ENCODE measurements around the gene CHDH.

CHDH gene

GRCh38 chr3:53798144-53798543 is 48.1 kb downstream of the CHDH start:
- no peak for DNase-seq (ENCODE audit: low read depth)
- no peak overlapping the region for H3K4me3 ChIP-seq (ENCODE audit: control insufficient read depth, low read depth, low read length)
- TF ChIP-seq CTCF (conservative IDR thresholded peaks at IDR 0.05; ENCODE audit: control insufficient read depth, insufficient read depth, low read depth, low read length): no peak

DNA sequence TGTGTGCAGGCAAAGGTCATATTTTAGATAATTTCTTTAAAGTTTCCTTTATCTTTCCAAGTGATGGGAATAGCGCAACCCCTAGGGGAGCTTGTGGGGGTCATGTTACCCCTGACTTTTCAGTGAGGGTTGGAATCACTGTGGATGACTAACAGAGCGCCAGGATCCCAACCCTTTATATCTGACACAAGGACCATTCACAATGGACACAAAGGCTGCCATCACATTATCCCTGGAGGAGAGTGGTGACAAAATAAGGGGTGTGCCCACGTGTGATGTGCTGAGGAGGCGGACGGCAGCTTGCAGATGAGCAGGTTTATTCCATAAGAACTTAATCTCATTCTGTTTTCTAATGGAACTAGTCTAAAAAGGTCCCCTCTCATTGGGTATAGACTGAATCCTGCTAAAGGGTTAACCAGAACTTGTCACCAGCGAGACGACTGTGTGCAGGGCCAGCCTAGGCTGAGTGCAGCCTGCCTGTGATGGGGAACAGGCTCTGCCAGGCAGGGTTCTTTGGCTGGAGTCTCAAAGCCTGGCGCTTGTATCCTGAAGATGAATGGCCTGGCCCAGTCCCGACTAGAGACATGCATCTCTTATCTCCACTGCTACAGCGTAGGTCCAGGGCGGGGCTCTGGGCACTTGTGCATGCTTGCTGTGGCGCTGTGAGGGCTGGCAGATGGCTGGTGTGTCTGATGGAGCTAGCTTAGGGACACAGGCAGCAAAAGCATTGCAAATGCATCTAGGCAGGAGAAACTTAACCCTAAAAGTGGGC is 50.2 kb downstream of the CHDH start:
- no peak for DNase-seq (ENCODE audit: low read depth)
- TF ChIP-seq CTCF (conservative IDR thresholded peaks at IDR 0.05; ENCODE audit: control insufficient read depth, insufficient read depth, low read depth, low read length): no peak
- no peak overlapping the region for H3K4me3 ChIP-seq (ENCODE audit: control insufficient read depth, low read depth, low read length)

GRCh38 chr3:53795176-53795575 is 51.0 kb downstream of the CHDH start:
- no peak overlapping the region for H3K4me3 ChIP-seq (ENCODE audit: control insufficient read depth, low read depth, low read length)
- TF ChIP-seq CTCF (conservative IDR thresholded peaks at IDR 0.05; ENCODE audit: control insufficient read depth, insufficient read depth, low read depth, low read length): no peak
- DNase-seq (ENCODE audit: low read depth): no peak

- DNase-seq (ENCODE audit: low read depth): peak; percentile 64
- no peak for TF ChIP-seq CTCF (conservative IDR thresholded peaks at IDR 0.05; ENCODE audit: control insufficient read depth, insufficient read depth, low read depth, low read length)
- H3K4me3 ChIP-seq (ENCODE audit: control insufficient read depth, low read depth, low read length): no peak overlapping the region
Measured at GRCh38 chr3:53794597-53794996, 51.6 kb downstream of the CHDH start.

DNA sequence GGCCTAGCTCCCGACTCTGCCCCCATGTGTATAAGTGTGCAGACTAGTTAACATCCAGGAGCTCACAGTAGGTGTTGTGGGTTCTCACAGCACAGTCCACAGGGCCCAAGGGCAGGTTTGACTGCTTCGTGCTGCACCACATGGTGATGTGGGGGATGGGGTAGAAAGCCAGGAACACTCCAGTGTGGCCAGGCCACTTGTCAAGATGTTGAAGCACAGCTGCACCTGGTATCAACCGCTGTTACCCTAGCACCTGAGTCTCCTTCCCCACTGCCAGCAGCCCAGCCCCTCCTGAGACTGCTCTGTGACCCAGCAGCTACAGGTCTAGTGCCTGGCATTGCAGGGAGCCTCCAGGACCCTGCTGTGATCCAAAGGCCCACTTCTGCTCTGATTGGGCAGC is 53.4 kb downstream of the CHDH start:
- TF ChIP-seq CTCF (conservative IDR thresholded peaks at IDR 0.05; ENCODE audit: control insufficient read depth, insufficient read depth, low read depth, low read length): no peak
- no peak overlapping the region for H3K4me3 ChIP-seq (ENCODE audit: control insufficient read depth, low read depth, low read length)
- DNase-seq (ENCODE audit: low read depth): no peak

DNA sequence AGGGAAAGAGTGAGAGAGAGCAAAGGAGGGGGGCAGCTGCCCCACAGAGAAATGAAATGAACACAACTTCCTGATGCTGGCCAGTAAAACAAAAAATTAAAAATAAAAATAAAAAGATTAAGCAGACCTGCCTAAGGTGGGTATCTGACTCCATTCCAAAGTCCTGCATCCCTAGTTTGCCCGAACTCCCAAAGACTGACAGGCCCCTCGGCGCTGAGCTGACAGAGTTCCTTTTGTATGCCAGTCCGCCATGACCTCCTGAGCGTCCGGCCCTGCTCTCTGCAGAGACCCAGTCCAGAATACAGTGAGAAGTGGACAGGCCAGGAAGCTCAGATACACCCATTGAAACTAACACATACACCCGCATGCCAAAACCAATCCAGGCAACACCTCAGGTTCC is 54.9 kb downstream of the CHDH start:
- no peak overlapping the region for H3K4me3 ChIP-seq (ENCODE audit: control insufficient read depth, low read depth, low read length)
- no peak for DNase-seq (ENCODE audit: low read depth)
- no peak for TF ChIP-seq CTCF (conservative IDR thresholded peaks at IDR 0.05; ENCODE audit: control insufficient read depth, insufficient read depth, low read depth, low read length)
